HL-60/S4 treated with phorbol 12-myristate 13-acetate at 8.2 ng/mL for 4 days and 3 days (cell line): ENCODE data around the gene RCBTB2.

Experiments
- in situ Hi-C: fragments of 300-500 bp; cut with MboI; formaldehyde crosslinking; loops from 2 replicates; pipeline ENCODE4 v1.15.0; 2022; ENCODE audit warnings: low sequenced_read_pairs

RCBTB2 gene

DNA sequence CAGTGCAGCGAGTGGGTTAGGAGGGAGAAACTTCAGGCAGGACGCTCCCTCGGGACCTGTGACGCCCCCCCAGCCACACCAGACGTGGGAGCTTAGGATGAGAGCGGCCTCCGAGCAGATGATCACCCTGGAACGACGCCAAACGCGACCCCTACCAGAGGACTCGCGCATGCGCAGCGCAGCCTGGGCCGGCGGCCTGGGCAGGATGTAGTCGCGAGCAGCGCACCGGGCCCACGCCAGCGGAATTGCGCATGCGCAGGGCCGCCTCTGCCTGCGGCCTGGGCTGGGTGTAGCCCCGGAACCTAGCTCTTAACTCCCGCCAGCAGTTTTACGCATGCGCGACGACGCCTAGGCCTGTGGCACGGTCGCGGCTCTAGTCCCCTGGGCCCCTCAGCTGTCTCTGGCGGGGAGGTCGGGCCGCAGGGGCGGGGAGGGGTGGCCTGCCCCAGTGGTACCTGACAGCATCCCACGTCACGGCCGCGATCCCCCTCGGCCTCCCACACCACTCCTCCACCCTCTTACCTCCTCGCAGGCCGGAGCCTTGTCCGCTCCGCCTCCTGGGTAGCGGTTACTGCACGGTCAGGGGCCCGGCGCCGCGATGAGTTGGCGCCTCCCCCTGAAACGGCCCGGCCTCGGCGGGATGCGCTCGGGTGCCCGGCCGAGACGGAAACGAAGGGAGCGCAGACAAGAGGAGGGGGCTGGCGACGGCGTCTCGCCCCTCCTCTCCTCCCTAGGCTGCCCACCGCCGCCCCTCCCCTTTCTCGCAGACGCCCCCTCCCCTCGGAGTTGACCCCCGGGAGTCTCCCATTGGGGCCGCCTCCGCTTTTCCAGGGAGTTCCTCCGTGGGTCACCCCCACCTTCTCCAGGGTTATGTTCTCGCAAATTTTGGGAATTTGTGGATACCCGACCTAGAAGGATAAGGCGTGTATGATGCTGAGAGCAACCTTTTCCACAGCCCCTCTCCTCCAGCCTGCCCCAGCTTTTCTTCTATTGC is at the start of gene RCBTB2:
TSS of gene RCBTB2 (minus strand) at position 575 of the 994 bp plus-strand sequence. CDS start 11,141 bp downstream, outside the sequence.
- in situ Hi-C loops = no loop called here

DNA sequence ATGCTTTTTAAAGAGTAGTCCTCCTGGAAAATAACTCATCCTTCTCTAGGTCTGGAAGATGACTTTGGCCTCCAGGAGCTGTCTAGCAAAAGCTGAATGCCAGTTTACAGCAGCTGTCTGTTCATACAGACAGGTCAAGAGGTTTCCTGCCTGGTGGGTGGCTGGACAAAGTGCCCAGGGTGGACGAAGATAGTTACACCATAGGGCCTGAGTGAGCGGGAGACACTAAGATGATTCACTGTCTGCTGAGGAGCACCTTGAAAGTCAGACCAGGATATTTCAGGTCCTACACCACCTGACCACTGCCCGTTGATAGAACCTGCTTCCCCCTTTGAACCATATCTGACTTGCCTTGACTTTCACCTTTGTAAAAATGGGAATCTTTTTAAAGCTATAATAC is 49.2 kb upstream of the RCBTB2 start:
- in situ Hi-C loops = loop anchor here (25.0 kb wide), 1 partner anchor 470 kb away; no protein-coding TSS in a partner anchor

- in situ Hi-C loops = loop anchor here (25.0 kb wide), 1 partner anchor 469 kb away; no protein-coding TSS in a partner anchor
Observed at GRCh38 chr13:48580896-48581295, 48.0 kb upstream of the RCBTB2 start.

DNA sequence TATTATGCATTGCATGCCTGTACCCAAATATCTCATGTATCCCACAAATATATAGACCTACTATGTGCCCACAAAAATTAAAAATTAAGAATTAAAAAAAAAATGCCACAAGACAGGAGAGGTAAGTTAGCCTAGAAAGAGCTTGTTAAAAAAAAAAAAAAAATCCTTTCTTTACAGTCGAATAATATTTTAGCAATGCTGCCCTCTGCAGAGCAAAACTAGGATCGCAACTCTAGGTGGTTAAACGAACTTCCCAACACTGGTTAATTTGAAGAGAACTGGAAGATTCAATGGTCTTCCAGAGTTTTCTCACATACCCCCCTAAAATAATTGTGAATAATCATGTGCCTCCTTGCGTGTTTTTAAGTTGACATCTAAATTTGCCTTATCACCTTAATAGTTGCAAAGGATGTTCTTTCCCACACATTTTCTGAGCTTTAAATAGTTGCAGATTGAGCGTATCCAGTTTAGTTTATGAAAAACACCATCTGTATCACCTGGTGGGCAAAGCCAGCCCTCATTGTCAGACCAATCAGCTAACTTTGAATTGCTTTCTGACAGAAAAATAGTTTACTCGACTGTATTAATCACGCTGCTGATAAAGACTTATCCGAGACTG is 47.4 kb upstream of the RCBTB2 start:
- in situ Hi-C loops = loop anchor here (25.0 kb wide), 1 partner anchor 468 kb away; no protein-coding TSS in a partner anchor

GRCh38 chr13:48579919-48580180 is 47.0 kb upstream of the RCBTB2 start:
- in situ Hi-C loops = loop anchor here (25.0 kb wide), 1 partner anchor 468 kb away; no protein-coding TSS in a partner anchor

- in situ Hi-C loops = loop anchor here (25.0 kb wide), 1 partner anchor 467 kb away; no protein-coding TSS in a partner anchor
Observed at GRCh38 chr13:48579165-48579918, 46.5 kb upstream of the RCBTB2 start.

DNA sequence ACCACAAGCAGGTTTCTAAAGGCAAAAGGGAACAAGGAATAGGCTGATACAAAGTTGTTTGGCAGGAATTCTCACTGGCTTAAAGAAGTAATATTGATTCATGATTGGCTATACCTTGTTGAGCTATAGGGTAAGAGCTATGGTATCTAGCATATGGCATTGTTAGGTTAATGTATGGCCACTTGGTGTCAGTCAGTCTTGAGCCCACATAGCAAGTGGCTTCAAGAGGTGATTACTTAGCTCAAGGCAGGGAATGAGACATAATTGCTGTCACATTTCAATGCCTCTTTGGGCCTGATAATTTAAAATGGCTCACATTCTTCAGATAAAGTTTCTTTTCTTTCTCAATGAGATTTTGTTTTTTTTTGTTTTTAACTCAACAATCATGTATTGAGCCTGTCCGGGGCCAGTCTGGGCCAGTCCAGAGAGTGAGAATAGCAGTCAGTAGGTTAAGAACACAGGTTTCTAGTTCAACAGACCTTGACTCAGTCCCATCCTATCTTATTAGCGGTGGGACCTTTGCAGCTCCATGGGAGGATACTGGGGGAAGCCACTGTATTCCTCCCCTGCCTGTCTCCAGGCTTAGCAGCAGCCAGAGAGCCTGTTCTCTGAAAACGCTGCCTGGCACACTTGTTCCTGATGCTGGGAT is 45.8 kb upstream of the RCBTB2 start:
- in situ Hi-C loops = loop anchor here (25.0 kb wide), 1 partner anchor 466 kb away; no protein-coding TSS in a partner anchor

DNA sequence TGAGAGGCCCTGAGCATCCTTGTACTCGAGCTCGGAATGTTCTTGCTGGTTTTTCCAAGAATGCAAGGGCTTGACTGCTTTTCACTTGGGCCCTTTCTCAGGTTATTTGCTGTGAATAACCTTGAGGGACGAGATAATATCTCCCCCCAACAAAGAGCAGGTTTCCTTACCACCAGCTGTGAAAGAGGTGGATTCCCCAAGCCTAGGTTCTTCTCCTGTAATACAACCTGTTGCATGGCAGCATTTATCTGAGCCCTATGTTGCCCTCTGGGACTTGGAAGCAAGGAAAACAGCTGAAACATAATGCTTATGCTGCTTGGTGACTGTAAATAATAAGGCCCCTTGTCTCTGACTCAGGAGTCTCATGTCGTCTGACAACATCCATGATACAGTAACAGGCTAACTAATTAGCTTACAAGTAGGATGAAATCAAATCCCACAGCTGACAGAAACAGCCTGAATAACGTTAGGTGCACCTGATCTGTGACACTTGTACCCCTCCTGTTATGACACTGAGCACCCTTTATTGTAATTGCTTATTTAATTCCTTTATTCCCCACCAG is 43.6 kb upstream of the RCBTB2 start:
- in situ Hi-C loops = loop anchor here (25.0 kb wide), 1 partner anchor 464 kb away; no protein-coding TSS in a partner anchor

- in situ Hi-C loops = loop anchor here (25.0 kb wide), 1 partner anchor 463 kb away; no protein-coding TSS in a partner anchor
Observed at GRCh38 chr13:48575031-48575430, 42.2 kb upstream of the RCBTB2 start.

GRCh38 chr13:48574041-48574796 is 41.3 kb upstream of the RCBTB2 start:
- in situ Hi-C loops = no loop called here

DNA sequence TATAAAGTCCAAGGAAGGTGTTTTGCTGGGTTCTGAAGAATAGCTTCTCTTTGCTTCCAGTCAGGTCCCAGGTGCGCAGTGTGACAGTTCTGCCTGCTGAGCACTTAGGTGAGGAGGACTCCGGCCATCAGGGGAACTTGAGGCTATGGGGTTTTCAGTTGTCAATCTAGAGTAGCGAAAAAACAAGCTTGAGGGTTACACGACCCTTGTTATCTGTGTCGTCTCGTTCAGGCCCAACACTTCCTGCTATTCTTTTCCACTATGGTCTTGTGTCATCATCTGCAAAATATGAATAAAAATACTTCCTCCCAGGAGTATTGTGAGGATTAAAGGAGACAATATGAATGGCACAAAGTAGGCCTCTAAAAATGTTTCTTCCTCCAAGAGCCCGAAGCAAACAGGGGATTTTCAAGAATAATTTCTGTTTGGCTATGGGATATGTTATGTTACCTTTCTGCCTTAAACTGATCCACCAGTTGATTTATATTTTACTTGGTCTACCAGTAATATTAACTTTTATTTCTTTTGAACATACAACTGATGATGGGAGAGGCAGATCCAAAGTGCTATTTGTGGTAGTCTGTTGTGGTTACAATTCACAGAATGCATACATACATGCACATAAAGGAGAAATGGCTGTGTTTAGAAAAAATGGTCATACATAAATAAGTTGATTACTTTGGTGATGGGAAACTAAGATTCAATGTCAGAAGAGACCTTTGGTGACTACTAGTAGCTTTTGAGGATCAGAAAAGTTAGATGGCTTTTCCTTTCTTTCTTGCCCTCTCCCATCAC is 40.5 kb upstream of the RCBTB2 start:
- in situ Hi-C loops = no loop called here

DNA sequence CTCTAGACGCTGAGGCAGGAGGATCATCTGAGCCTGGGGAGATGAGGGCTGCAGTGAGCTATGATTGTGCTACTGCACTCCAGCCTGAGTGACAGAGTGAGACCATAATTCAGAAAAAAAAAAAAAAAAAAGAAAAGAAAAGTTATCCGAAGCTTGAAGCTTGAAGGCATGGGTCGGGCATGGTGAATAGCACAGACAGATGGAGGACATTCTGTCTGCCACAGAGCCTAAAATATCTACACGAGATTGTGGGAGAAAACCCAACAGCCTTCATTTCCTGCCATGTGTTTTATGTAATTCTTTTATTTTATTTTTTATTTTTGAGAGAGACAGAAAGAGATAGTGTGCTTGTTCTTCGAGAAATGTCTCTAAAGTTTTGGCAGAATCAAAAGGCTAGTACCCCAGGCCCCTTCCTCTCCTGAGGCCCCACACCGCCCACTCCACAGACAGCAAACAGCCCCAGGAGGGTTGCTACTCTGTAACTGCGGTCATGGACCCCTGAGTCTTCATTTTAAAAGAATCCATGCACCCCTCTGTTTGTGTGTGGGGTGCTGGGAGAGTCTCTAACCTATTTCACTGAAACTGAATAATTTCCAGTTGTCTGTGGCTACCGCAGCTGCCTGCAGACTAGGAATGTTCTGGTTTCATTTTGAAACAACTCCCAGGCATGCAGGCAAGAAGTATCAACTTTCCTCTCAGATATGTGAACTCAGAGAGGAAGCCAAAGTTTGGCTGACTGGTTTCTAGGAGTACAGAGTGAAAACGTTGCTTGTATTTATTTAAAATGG is 38.4 kb upstream of the RCBTB2 start:
- in situ Hi-C loops = no loop called here

- in situ Hi-C loops = no loop called here
Observed at GRCh38 chr13:48570216-48570828, 37.4 kb upstream of the RCBTB2 start.

GRCh38 chr13:48569104-48569666 is 36.3 kb upstream of the RCBTB2 start:
- in situ Hi-C loops = no loop called here

DNA sequence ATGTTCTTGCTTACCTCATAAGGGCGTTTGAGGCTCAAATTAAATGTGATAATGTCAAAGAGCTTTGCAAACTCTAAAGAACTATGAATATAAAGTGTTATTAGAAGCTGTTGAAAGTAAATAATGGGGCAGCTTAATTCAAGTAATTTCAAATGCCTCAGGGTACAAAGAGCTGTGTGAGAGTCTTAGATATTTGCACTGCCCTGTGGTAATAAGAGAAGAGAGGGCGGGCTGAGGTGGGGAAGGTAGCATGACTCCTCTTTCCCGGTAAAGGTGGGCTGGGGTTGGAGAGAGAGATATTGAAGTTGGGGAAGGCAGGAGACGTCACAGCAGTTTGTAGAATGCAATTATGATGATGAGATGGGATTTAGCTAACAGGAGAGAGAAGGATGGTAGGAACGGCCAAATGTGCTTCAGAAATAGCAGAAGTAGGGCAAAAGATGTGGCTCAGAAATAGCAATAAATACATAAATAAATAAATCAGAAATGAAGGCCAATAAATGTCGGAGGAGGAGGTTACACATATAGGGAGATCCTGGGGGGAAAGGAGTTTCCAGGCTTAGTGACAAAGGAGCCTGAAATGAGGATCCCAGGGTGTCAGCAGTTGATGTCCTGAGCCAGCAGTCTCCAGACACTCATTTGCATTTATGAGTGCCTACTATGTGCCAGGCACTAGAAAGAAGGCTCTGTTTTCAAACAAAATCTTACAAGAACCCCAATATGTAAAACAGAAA is 35.7 kb upstream of the RCBTB2 start:
- in situ Hi-C loops = no loop called here
